ENCODE results near the gene COX7A2L. TPM values are rescaled to one million over a fixed set of nuclear protein-coding genes. Genes with fewer than 3 reads are reported as not detected.
A peak's percentile ranks its signal among the peaks of the same experiment; 100 is the strongest.

Gene COX7A2L
- total RNA-seq, 1 donor from 2014 or later, result 109 TPM

GRCh38 chr2:42369532-42370229 is 8.7 kb upstream of the COX7A2L start:
- peaks cover 17% of the 10 kb centered on the region for H3K4me1 ChIP-seq
- H3K9me3 ChIP-seq (replicated peaks), result no peaks in the 10 kb centered on the region
- H3K27ac ChIP-seq (replicated peaks), result peak overlapping the region; percentile 58
- H3K36me3 ChIP-seq, result no peaks in the 10 kb centered on the region
- peaks cover 5% of the 10 kb centered on the region for H3K27me3 ChIP-seq (ENCODE audit: low read depth)
- DNase-seq, result no peak
- H3K4me3 ChIP-seq, result no peak overlapping the region
- no peak for TF ChIP-seq CTCF (IDR thresholded peaks at IDR 0.05; ENCODE audit: borderline replicate concordance)
- intact Hi-C loops (cut with micrococcal nuclease), result no loop called here

- Histone ChIP-seq H3K9me3 (replicated peaks) (no peaks in the 10 kb centered on the region), H3K36me3 (no peaks in the 10 kb centered on the region), H3K4me3 (peak overlapping the region; percentile 37), H3K27me3 (ENCODE audit: low read depth) (peaks cover 5% of the 10 kb centered on the region), H3K27ac (replicated peaks) (peak overlapping the region; percentile 58), H3K4me1 (peaks cover 17% of the 10 kb centered on the region)
- DNase-seq, result peak; percentile 21
- intact Hi-C loops (cut with micrococcal nuclease), result no loop called here
- no peak for TF ChIP-seq CTCF (IDR thresholded peaks at IDR 0.05; ENCODE audit: borderline replicate concordance)
These were observed 8.0 kb upstream of the COX7A2L start for GRCh38 chr2:42368817-42369531.

- Histone ChIP-seq H3K4me3 (no peak overlapping the region), H3K27ac (replicated peaks) (no peak overlapping the region)
These were observed 6.8 kb upstream of the COX7A2L start for GRCh38 chr2:42367835-42368234.

GRCh38 chr2:42366411-42366810 is 5.4 kb upstream of the COX7A2L start:
- no peaks in the 10 kb centered on the region for H3K36me3 ChIP-seq
- no peaks in the 10 kb centered on the region for H3K9me3 ChIP-seq (replicated peaks)
- peaks cover 5% of the 10 kb centered on the region for H3K27me3 ChIP-seq (ENCODE audit: low read depth)
- no peak overlapping the region for H3K4me3 ChIP-seq
- no peak for DNase-seq
- H3K4me1 ChIP-seq, result peaks cover 23% of the 10 kb centered on the region
- TF ChIP-seq CTCF (IDR thresholded peaks at IDR 0.05; ENCODE audit: borderline replicate concordance), result no peak
- intact Hi-C loops (cut with micrococcal nuclease), result no loop called here
- no peak overlapping the region for H3K27ac ChIP-seq (replicated peaks)

More at GRCh38 chr2:42367835-42368234, 6.8 kb upstream of the COX7A2L start:
- no peaks in the 10 kb centered on the region for H3K36me3 ChIP-seq
- peaks cover 5% of the 10 kb centered on the region for H3K27me3 ChIP-seq (ENCODE audit: low read depth)
- intact Hi-C loops (cut with micrococcal nuclease), result no loop called here
- no peak for TF ChIP-seq CTCF (IDR thresholded peaks at IDR 0.05; ENCODE audit: borderline replicate concordance)
- H3K4me1 ChIP-seq, result peaks cover 17% of the 10 kb centered on the region
- no peaks in the 10 kb centered on the region for H3K9me3 ChIP-seq (replicated peaks)
- no peak for DNase-seq

GRCh38 chr2:42364658-42365057 is 3.6 kb upstream of the COX7A2L start:
- no peaks in the 10 kb centered on the region for H3K9me3 ChIP-seq (replicated peaks)
- no peak overlapping the region for H3K4me3 ChIP-seq
- no peak for DNase-seq
- peaks cover 36% of the 10 kb centered on the region for H3K4me1 ChIP-seq
- intact Hi-C loops (cut with micrococcal nuclease), result no loop called here
- no peak overlapping the region for H3K27ac ChIP-seq (replicated peaks)
- H3K27me3 ChIP-seq (ENCODE audit: low read depth), result peaks cover 5% of the 10 kb centered on the region
- H3K36me3 ChIP-seq, result no peaks in the 10 kb centered on the region
- TF ChIP-seq CTCF (IDR thresholded peaks at IDR 0.05; ENCODE audit: borderline replicate concordance), result no peak
